HG03571 (cell line): Measurements from ENCODE around the gene TBXA2R.
"Not testable (repeated sequence)": the region's sequence is repeated elsewhere in the genome, so short reads cannot be mapped to it uniquely, and the experiment has no call there.

ENCODE experiments used
- ATAC-seq: cut with Tn5 transposase; IDR thresholded peaks from one replicate; pipeline ENCODE4 v1.9.1; 2021; ENCODE audit not compliant: unreplicated experiment

Gene TBXA2R

DNA sequence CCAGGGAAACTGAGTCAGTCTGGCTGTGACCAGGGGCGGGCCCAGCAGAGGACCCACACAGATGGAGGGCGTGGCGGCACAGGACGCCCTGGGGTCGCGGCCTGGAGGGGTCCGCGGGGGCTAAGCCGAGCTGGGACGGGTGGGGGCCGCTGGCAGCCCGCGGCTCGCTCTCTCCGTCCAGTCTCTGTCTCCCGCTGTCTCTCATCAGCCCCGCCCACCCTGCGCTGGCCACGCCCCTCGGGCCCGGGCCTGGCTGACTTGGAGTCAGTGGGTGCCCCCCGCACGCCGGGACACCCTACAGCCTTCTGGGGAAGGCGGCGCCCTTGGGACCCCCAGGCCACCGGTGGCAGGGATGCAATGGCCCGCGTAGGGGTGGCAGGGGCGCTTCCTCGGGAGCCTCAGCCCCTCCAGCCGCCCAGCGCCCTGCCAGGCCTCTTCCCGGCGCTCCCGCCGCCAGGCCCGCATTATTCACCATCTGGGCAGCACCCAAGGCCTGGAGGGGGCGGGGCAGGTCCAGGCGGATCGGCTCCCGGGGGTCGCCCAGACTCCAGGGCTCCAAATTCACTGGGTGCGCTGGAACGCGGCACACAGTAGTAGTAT lies at the start of gene TBXA2R:
Gene TBXA2R (minus strand): TSS at position 186 of the 600 bp plus-strand sequence. CDS start 6,241 bp downstream, outside the sequence.
- ATAC-seq, result no peak

DNA sequence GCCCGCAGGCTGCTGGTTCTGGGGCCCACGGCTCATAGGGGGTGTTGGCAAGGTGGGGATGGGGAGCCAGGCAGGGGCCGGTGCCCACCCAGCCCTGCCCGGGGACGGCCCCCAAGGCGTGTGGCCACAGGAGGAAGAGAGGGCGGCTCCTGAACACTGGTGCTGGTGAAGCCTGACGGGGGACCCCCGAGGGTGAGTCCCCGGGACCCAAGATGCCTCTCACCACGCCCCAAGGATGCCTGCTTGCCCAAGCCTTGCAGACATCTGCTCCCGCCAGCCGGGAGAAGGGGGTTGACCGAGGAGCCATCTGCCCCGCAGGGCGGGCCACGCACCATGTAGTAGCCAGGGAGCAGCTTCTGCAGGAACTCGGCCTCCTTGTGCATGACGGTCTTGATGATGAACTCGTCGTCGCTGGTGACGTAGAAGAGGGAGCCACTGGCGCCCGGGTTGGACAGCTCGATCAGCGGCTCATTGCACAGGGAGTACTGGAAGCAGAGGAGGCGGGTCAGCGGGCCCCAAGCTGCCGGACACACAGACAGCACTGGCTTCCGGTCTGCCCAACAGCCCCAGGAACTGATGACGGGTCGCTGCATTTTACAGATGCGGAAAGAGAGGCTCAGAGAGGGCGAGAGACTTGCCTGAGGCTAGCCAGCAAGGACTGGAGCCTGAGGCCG lies 49.5 kb upstream of the TBXA2R start:
- no peak for ATAC-seq

DNA sequence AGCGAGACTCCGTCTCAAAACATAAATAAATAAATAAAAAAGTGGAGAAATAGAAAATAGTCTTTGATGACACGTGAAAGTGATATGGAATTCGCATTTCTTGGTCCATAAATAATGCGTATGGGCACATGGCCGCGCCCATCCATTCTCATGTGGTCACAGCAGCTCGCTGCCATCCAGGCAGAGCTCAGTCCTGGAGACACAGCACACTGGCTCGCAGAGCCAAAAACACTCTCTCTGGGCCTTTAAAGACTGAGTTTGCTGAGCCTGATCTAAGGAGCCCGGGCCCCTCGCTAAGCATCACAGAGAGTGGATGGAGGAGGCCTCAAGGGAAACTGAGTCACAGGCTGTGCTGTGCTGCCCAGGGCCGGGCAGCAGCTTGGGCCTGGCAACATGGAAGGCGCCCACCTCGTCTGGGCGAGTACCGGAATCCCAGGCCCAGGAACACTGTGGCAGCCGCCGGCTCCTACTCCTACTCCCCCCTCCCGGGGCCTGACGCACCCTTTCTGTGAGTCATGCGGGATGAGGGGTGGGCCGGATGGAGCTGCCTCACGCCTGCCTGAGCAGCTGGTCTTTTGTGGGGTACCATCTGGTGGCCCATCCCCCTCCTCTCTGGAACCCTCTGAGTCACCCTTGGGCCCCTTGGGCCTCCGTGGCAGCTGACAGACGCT lies 48.9 kb upstream of the TBXA2R start:
- no peak for ATAC-seq

DNA sequence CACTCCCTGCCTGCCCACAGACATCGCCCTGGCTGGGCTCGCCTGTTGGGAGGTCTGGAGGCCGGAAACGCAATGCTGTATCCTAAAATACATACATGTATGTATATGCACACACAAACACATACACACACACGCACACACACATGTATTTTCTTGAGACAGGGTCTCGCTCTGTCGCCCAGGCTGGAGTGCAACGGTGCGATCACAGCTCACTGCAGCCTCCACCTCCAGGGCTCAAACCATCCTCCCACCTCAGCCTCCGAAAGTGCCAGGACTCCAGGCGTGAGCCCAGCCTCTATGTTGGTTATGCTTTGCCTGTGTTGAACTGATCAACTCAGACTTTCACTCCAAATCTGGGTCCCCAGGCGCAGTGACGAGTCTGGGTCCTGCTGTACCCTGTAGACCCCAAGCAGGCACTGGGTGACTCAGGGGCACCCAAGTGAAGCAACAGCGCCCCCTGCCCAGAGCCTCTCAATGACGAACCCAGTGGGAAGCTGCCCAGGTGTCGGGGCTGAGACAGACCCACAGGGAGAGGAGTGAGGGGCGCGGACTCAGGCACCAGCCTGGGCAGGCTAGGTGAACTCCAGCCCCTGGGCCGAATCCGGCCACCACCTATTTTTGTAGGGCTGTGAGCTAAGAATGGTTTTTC lies 47.3 kb upstream of the TBXA2R start:
- ATAC-seq, result no peak

DNA sequence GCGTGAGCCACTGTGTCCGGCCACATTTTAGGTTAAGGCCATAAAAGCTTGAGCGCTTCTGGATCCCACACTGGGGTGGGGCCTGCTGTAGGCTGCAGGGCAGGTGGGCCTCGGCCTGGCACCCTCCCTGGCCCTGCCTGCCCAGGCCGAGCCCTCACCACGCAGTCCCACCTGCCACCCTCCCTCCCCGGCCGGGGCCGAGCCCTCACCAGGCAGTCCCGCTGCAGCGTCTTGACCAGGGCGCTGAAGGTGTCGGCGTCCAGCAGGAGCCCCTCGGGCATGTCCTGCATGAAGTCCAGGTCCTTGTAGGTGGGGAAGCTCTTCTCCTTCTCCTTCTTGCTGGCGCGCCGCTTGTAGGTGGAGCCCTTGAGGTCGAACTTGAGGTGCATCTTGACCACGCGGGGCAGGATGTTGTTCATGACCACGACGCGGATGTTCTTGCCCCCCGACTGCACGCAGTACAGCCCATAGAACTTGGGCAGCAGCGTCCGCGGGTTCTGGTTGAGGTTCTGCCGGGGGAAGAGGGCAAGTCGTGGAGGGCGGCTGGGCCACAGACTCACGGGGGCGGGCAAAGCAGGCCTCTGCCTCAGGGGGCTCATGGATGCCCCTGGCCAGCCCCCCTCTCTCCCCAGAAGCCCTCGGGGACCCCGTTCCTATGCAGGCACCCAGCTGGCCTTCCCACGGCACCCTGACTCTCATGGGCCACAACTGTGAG lies 46.6 kb upstream of the TBXA2R start:
- no peak for ATAC-seq

DNA sequence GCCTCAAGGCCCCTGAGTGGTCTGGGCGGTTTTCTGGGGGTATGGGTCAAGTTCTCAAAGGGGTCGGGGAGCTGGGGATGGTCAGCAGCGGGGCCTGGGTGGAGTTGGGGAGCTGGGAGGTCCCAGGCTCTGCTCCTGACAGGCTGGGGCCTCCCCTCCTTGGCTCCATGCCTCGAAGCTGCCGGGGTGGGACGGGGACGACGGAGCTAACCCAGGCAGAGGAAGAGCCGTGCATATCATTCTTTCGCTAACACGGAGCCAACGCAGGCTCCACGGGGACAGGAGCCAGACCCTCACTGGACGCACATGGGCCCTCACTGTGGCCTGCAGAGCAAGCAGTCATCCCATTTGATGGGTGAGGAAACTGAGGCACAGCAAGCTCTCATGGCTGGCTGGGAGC lies 45.7 kb upstream of the TBXA2R start:
- ATAC-seq, result no peak

DNA sequence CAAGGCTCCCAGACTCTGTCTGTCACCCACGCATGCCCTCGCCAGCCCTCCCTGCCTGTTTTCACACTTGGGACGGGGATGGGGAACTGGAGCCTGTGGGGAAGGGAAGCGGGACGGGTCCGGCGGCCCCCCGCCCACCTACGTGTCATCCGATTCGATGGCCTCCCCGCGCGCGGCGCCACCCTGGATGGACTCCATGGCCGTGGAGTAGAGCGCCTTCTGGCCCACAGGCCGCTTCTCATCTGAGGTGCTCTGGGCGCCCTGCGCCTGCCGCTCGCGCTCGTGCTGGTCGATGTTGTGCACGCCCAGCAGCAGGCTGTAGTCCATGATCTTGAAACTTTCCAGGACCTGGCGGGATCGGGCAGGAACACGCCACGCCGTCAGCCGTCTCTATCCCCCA lies 45.0 kb upstream of the TBXA2R start:
- ATAC-seq, result no peak

DNA sequence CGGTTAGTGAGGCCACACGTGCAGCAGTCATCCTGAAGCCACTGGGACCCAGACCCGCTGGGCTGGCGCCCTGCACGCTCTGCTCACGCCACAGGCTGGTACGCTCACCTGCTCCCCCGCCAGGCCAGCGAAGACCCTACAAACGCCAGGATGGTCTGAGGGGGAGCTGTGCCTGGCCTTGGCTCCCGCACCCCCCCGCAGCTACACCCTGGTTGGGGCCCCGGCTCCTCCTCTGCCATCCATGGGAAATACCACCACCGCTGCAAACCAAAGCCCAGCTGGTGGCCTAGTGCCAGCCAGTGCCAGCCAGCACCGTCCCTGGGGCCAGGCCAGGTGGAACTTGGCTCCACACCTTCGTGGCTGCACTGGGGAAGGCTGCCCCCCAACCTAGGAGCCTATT lies 43.2 kb upstream of the TBXA2R start:
- no peak for ATAC-seq

DNA sequence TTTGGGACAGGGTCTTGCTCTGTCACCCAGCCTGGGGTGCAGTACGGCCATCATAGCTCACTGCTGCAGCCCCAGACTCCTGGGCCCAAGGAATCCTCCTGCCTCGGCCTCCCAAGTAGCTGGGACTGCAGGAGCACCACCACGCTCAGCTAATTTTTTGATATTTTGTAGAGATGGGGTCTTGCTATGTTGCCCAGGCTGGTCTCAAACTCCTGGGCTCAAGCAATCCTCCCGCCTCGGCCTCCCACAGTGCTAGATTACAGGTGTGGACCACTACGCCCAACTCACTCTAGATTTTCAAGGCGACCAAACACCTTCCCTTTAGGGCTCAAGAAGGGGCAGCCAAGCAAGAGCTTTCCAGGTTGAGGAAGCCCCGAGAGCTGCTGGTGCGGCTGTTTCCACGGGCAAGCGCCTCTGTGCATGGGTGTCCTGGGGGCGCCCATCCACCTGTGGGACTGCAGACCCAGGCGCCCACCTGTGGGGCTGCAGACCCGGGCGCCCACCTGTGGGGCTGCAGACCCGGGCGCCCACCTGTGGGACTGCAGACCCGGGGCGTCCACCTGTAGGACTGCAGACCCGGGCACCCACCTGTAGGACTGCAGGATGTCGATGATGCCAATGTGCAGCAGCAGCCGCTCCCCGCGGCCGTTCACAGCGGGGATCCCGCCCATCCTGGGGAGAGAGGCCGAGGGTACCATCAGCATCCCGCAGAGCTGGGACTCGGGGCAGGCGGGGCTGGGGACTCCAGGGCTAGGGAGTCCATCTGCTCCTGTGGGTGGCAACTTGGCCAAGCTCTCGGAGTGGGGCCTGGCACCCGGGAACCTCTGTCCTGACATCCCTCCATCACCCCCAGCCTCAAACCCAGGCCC lies 41.6 kb upstream of the TBXA2R start:
- ATAC-seq, result no peak

DNA sequence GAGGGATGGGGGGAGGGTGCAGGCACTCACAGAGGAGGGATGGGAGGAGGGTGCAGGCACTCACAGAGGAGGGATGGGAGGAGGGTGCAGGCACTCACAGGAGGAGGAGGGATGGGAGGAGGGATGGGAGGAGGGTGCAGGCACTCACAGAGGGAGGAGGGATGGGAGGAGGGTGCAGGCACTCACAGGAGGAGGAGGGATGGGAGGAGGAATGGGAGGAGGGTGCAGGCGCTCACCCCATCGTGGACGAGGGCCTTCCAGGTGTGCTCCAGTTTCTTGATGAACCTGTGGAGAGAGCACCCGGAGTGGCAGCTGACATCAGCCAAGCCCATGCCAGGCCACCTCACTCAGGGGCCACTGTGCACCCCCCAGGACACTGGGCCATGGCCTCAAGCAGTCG lies 40.4 kb upstream of the TBXA2R start:
- not testable (repeated sequence) for ATAC-seq

DNA sequence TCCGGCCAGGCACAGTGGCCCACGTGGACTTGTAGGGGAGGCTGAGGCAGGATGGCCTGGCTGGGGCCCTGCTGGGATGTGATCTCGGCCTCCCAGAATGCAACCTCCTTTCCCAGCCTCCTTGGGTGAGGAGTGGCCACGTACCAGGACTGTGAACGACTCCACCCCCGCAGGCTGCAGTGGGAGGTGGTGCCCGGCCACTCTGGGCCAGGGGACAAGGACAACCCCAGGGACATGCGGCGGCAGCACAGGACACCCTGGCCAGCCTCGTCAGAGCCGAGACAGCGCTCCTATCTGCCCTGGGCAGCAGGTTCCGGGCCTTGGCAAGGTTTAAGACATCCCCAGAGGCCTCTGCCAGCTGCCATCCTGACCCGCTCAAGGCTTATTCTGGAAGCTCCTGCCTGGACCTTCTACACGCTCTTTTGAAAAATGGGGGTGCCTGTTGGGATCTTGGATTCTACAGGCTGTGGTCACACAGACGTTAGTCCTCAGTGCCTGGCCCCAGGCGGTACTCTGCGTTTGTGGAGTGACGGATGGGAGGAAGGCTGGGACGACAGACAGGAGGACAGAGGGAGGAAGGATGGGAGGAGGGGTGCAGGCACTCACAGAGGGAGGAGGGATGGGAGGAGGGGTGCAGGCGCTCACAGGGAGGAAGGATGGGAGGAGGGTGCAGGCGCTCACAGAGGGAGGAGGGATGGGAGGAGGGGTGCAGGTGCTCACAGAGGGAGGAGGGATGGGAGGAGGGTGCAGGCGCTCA lies 39.8 kb upstream of the TBXA2R start:
- no peak for ATAC-seq

DNA sequence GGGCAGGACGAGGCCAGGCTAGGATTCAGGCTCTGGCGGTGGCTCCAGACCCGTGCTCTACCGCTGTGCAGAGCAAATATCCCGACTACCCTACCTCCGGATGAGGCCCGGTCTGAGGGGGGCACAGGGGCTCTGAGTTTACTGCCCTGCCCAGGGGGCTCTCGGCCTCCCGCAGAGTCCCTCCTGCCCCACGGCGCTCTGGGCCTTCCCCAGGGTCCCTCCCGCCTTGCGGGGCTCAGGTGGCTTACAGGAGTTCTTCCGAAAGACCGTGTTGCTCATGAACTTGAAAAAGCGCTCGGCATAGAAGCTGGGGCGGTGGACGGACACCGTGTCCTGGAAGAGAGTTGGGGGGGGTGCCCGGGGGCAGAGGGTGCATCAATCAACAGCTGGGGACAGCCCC lies 39.1 kb upstream of the TBXA2R start:
- no peak for ATAC-seq

DNA sequence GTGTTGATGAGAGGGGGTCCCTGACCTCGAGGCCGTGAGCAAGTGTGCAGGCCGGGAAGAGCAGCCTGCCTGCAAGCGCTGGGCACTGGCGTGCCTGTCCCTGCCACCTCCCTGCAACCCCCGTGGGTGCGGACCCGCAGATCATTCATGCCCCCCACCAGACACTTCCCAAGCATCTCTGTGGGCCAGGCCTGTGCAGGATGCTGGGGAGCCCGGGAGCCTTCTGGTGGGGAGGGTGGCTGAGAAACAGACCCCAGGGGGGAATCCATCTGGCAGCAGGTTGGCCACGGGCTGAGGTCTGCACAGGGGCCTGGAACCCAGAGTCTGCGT lies 38.4 kb upstream of the TBXA2R start:
- no peak for ATAC-seq

DNA sequence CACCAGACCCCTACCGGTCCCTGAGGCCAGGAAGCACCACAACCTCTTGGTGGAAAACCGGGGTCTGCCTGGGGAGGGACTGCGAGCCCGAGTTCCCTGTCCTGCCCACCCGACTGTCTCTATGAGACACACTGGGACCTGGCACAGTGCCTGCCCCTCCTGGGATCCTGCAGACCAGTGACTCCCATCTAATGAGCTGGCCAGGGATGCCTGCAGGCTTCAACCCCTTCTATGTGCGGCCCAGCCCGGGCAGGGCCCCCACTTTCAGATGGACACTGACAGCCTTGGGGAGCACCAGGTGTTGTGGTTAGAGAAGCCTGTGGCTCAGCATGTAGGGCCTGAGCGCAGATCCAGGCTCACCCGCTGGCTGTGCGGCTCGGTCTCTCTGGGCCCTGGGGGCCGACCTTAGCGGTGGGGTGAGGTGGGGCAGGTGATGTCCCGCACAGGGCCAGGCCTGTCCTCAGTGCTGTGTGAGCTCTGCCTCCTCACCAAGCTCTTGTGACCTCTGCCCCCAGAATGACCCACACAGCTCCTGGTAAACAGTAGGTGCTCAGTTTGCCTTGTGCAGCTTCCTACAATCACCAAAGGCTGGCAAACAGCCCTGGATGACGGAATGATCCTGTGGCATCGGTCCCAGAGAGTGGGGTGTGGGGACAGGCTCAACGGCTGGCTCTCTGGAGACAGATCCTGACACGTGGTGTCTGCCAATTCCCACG lies 37.8 kb upstream of the TBXA2R start:
- ATAC-seq, result no peak

DNA sequence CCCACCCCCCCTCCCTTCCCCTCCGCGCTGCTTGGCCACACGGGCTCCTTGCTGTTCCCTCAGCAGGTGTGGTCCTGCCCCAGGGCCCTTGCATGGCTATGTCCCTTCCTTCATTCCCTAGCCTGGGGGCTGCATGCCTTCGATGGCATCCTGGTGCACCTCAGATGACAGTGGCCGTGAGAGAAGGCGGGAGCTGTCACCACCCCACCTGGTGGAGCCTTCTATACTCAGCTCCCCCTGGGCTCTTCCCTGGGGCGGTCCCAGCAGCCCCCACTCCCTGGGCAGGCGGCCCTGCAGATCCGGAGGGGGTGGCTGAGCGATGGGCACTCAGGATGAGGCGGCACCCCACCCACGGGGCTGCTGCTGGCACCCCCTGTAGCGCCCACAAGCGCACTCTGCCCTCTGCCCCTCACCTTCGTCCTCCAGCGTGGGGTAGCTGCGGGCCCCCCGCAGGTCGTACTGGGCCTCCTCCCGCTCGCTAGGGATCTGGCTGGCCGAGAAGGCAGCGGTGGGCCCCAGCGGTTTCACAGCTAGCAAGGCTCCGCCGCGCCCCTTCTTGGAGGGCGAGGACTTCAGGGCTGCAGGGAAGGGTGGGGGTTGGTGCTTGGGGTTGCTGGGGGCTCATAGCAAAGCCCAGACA lies 37.1 kb upstream of the TBXA2R start:
- no peak for ATAC-seq

DNA sequence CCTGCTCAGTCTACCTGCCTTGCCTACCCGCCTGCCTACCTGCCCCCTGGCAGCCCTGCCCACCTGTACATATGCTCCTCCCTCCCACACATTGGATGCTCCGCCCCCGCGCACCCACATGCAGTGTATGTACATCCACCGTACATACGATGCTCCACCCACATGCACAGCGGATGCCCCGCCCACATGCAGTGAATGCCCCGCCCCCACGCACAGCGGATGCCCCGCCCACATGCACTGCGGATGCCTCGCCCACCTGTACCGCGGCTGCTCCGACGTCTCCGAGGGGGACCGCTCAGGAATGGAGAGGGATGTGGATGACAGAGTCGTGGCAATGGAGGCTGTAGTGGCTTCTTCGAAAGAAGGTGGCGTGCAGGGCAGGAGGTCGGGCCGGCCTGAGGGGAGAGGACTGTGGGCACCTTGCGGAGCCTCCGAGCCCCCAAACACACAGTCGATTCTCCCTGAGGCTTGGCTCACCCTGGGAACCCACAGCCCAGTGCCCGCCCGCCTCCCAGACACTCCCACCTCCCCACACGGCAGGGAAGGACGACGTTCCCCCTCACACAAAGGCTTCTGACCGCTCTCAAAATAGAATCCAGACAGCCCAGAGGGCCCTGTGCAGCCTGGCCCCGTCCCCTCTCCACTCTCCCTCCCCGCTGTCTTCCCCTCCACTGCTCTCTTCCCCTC lies 36.5 kb upstream of the TBXA2R start:
- no peak for ATAC-seq

DNA sequence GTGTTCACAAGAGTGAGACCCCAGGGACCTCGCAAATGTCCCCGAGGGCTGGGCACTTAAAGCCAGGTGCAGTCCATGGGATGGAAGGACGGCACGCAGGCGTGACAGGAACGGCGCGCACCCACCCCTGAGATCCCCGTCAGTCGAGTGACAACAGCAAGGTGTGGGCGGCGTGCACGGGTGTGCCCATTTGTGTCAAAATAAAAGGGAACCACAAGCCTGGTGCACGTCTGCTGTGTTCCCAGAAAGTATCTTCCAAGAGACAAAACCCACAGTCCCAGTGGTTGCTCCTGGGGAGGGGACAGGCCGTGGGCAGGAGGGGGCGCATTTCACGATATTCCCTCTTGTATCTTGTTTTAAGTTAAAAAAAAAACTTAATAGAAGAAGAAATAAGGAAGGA lies 35.6 kb upstream of the TBXA2R start:
- ATAC-seq, result no peak
